Colon (tissue), 2 donors: Measurements from ENCODE around the gene CYP4V2.

Experiments used
- FAIRE-seq: peaks from 2 replicates; lab custom pipeline; 2012; peaks lifted over from hg19 to GRCh38; lab: Jason Lieb, UNC
- donor health status: control.
- donor health status: control.

The CYP4V2 gene

DNA sequence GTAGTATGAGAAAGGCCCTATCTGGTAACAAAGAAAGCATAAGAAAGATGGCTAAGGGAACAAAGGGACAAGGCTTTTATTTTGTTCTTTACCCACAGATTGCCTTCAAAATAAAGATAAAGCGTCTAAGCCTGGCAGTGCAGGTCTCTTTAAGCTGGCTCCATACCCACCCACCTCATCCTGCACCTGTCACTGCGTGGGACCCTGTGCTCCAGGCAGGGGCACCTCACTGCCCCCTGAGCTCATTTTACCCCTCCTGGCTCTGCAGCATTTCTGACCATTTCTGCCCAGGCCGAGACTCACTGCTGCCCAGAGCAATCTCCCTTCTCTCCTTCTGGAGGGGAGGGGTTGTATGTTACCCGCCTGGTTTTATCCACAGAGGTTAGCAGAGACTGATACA, 1.7 kb upstream of the CYP4V2 start:
- FAIRE-seq = no peak

GRCh38 chr4:186190581-186191199, 677 bp upstream of the CYP4V2 start:
- FAIRE-seq = no peak

DNA sequence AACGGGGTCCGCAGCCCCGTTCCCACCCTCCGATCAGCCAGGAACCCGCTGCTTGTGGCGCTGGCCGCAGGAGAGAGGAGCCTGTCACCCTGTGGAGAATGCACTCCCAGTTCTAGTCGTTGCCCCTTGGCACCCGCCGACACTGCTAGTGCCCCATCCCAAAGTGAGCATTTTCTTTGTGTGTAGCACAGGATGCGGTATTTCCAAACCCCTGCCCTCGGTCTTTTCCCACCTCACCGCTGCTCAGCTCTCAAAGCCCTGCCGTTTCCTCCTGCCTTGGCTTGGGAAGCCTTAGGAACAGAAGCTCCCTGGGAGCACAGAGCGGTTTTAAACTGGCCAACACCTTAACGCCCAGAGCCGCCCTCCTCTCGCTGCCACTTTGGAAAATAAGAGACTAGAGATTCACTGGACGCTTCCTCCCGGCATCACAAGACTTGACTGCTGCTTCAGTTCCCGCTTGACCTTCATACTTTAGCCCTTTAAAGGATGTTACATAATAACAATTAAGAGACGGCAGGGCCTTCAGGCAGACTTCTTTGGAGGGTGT, 772 bp downstream of the CYP4V2 start:
- FAIRE-seq = no peak

- FAIRE-seq = no peak
Measured at GRCh38 chr4:186193851-186194250, 2.5 kb downstream of the CYP4V2 start.

DNA sequence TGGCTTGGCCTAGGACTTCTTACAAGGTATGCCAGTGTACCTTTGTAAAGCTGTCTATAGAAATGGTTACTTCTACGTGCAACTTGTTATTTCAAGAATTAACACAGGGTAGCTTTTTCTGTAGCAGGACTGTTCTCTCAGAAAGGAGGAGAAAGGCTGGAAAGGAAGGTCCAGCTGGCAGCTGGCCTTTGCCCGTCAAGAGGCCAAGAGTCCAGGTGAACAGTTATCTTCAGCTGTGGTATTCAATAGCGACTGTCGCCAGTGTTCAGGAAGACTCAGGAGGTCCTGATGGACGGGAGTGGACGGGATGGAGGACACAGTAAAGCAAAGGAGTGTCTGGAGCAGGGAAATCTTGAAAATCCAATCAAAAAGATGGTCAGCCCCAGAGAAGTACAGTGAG, 4.7 kb downstream of the CYP4V2 start:
- no peak for FAIRE-seq

GRCh38 chr4:186200516-186200915, 9.1 kb downstream of the CYP4V2 start:
- FAIRE-seq = no peak

DNA sequence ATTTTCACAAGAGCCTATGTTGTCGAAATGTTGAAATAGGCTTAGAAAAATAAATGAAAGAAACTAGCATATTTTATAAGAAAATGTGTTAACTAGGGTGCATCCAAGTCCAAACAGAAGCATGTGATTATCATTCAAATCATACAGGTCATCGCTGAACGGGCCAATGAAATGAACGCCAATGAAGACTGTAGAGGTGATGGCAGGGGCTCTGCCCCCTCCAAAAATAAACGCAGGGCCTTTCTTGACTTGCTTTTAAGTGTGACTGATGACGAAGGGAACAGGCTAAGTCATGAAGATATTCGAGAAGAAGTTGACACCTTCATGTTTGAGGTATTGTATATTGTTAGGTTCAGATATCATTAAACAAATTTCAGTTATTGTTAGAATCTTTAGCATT, 9.6 kb downstream of the CYP4V2 start:
- FAIRE-seq = no peak

- no peak for FAIRE-seq
Measured at GRCh38 chr4:186201535-186202230, 10.3 kb downstream of the CYP4V2 start.

DNA sequence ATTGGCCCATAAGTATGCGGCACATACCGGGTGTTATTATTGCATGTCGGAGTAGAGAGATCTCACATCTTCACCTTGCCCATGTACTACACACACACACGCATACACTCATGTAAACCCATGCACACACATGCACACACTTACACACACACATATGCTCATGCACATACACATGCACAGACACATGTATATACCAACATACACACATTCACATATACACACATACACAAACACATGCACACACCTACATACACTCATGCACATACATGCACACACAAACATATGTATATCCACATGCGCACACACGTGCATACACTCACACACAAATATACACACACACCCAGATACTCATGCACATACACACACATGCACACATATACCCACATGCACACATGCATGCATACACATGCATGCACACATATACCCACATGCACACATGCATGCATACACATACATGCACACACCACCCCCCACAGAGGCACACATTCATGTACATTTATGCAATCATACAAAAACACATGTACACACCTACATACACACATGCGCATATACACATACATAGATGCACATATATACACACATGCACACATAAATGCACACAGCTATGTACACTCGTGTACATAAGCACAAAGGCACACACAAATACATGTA, 11.2 kb downstream of the CYP4V2 start:
- no peak for FAIRE-seq

DNA sequence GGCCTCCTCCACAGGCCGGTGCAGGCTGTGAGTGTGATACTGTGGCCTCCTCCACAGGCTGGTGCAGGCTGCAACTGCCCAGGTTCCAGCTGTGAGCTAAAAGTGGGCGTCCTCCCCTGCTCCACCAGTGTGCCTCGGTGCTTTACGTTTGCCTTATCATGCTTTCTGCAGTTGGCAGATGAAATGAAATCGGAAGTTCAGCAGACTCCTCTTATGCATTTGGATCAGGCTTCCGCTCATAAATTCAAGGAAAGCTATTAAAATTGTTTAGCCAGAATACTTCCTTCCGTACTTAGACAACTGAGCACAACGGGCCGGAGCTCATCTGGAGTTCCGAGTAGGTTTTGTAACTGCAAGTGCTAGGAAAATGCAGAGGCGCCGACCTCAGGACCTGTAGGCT, 12.0 kb downstream of the CYP4V2 start:
- no peak for FAIRE-seq

DNA sequence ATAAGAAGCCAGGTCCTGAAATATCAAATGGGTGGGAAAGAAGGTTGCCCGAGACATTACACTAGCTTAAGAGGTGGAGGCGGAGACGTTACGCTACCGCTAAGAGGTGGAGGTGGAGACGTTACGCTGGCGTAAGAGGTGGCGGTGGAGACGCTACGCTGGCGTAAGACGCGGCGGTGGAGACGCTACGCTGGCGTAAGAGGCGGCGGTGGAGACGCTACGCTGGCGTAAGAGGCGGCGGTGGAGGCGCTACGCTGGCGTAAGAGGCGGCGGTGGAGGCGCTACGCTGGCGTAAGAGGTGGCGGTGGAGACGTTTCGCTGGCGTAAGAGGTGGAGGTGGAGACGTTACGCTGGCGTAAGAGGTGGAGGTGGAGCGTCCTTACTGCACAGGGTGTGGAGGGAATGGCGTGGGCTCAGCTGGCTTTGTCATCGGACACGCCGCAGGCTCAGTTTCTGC, 12.8 kb downstream of the CYP4V2 start:
- FAIRE-seq = no peak

- FAIRE-seq = no peak
Measured at GRCh38 chr4:186204686-186205085, 13.3 kb downstream of the CYP4V2 start.

DNA sequence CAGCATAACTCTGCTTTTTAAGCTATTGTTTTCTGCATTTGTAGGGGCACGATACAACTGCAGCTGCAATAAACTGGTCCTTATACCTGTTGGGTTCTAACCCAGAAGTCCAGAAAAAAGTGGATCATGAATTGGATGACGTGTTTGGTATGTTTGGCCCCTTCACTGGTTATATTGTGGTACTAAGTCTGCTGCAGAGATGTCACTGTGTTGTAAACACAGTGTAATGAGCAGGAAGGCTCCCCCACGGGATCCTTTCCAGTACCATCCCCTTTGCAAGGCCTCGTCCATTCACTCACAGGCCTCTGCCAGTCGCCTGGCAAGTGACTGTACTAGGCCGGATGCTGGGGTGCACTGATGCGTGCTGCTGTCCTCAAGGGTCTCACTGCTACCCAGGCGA, 13.8 kb downstream of the CYP4V2 start:
- no peak for FAIRE-seq

GRCh38 chr4:186216465-186217024, 25.2 kb downstream of the CYP4V2 start:
- FAIRE-seq = no peak

- no peak for FAIRE-seq
Measured at GRCh38 chr4:186217733-186218293, 26.4 kb downstream of the CYP4V2 start.

GRCh38 chr4:186221624-186222023, 30.3 kb downstream of the CYP4V2 start:
- no peak for FAIRE-seq

DNA sequence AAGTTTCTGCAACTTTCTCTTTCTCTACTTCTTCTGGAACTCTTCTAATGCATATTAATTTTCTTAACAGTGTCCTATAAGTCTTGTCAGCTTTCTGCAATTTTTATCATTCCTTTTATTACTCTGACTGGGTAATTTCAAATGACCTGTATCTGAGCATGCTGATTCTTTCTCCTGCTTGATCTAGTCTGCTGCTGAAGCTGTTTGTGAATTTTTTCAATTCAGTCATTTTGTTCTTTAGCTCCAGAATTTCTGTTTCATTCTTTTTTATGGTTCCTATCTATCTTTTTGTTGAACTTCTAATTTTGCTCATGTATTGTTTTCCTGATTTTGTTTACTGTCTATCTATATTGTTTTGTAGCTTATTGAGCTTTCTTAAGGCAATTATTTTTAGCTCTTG, 34.5 kb downstream of the CYP4V2 start:
- no peak for FAIRE-seq

GRCh38 chr4:186226521-186227189, 35.3 kb downstream of the CYP4V2 start:
- no peak for FAIRE-seq

GRCh38 chr4:186227221-186227620, 35.9 kb downstream of the CYP4V2 start, which contains the start of gene KLKB1:
Gene KLKB1, plus strand, starts transcription at chr4:186227507. Its CDS starts 689 bp downstream, at chr4:186228196.
- FAIRE-seq = no peak

- FAIRE-seq = no peak
Measured at GRCh38 chr4:186227744-186228513, 36.6 kb downstream of the CYP4V2 start.

GRCh38 chr4:186228514-186228894, 37.1 kb downstream of the CYP4V2 start:
- no peak for FAIRE-seq
